ENCODE measurements around the gene KAT7.

Gene KAT7

DNA sequence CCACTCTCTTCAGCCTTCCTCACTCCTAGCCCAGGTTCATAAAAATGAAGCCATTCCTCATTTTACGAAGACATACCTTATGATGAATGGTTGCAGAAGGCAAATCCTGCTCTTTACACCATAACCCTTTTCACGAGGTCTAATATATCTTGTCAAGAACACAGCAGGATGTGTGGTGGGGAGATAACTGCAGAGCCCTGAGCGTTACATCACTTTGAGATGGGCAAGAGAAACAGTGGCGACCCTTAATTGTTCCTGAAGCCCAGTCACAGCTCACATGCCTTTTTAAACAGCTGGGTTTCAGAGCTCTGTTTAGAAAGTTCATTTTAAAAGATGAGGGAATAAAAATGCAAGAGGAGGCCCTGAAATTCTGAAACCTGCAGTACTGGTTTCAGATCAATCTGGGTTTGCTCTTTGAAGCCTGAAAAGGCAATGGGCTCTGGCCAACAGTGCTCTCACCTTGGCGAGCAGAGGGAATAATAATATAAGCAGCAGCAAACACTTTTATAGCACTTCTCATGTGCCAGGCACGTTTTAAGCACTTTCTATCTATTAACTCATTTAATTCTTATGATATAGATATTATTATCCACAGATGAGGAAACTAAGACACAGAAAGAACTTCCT is 27.4 kb upstream of the KAT7 start:
- DNase-seq, result no peak

DNA sequence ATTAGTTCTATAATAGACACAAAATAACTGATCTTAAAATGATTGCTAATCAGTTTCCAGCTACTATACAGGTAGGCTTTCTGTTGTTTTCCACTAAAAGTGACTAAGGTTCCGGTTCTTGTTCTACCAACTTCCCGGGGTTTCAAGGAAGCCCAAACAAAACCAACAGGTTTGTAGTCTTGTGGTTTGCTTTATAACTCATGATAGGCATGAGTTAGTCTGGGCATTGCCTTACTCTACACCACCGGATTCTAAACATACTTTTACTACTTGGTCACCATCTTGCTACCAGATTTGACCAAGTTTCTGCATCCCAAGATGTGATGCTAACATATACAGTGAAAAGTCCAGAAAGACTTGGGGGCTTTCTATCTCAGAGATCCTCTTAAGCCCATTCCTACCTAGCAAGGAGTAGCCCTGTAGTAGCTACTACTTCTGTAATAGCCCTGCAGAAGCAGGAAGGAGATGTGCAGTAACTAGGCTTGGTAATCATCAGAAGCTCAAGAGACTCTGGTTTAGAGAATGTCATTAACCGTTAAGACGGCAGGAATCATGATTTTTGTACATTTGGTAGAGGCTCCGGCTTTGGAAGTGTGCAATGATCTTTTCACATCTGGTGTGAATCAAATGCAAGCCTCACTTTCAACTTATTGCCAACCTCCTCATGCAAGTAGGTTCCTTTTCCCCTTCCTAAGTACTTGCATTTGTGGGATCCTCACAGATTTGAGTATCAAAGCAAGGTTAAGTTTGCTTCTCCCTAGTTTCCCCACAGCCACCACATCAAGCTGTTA is 26.1 kb upstream of the KAT7 start:
- peak in 1 of 2 experiments; percentile 18 for DNase-seq

DNA sequence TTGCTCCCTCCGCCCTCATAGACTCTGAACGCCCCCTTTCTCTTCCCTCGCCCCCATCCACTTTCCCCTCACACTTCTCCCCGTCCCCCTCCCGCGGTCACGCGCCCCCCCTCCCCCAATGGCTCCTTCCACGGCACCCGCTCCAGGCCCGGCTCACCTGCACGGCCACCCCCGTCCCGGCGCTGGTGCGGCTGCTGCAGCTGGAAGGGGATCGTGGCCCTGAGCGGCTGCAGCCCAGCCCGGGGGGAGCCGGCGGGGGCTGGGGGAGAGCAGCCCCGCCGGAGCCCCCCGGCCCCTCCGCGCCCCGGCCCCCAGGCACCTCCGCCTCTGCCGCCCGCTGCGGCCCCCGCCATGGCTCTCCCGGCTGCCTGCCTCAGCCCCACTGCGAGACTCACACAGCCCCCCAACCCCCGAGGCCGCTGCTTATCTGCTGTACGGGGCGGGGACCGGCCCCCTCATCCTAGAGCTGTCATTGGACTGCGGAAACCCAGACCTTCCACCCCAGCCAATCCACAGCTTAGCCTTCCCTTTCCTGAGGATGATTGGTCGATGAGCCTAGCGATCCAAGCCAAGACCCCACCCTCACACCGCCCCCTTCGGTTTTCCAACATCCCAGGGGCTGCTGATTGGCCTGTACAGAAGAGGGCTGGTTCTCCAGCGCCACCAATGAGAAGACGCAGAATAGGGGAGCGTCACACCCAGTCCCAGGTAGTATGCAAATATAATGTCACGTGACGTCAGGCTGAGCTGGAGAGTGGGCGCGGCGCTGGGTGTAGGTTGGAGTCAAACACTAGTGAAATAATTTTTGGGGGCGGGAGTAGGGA is 24.5 kb upstream of the KAT7 start, which contains the start of gene FAM117A:
Gene FAM117A, minus strand, starts transcription at position 397 of the 824 bp plus-strand sequence. Its CDS starts 44 bp downstream, at position 353.
- DNase-seq, result peak; percentile 99

DNA sequence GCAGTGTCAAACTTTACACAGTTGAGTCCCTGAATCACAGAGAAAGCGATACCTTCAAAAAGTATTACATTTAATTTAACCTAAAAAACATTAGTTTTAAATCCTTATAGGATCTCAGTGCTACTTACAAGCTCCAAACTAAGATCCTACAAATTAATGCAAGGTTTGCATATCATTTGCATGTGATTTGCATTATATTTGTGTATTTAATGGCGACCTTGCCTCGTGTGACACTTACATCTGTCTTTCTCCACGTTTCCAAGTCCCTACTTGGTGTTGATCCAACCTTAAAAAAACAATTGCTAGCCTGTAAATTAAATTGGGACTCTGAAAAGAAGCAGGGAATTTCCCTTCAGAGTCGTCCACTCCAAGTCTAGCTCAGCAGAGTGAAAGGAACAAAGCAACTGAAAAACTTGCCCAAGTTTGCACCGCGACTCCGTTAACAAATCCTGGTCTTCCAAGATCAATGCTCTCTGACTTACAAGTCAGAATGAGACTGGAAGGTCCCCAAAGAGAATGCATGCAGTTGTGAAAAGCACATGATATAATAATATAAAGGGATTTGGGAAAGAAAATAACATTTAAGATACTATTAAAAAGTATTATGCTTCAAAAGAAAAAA is 23.8 kb upstream of the KAT7 start:
- DNase-seq, result no peak

DNA sequence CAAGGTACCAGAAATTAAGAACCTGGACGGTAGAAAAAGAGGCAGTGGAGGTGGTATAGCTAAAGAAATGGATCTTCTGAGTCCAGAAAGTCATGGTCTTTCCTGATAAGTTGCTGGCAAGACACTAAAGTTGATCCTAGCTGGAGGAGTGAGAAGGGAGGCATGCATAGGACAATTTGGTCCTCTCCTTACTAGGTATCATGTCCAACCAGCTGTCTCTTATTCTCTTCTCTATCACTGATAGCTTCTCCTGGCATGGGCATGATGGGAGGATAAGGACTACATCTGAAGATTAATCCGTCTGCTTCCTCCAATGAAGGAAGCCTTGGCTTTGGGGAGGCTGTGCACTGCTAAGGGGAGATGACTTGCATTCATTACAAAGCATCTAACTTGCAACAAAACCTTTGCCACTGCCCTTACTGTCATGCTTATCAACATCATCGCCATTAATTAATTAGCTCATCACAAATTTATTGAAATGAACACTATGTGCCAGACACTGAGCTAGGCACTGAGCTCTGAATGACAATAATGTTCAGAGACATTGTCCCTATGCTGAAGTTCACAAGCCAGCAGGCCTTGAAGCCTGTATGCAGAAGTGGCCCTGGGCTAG is 21.5 kb upstream of the KAT7 start:
- DNase-seq, result no peak

DNA sequence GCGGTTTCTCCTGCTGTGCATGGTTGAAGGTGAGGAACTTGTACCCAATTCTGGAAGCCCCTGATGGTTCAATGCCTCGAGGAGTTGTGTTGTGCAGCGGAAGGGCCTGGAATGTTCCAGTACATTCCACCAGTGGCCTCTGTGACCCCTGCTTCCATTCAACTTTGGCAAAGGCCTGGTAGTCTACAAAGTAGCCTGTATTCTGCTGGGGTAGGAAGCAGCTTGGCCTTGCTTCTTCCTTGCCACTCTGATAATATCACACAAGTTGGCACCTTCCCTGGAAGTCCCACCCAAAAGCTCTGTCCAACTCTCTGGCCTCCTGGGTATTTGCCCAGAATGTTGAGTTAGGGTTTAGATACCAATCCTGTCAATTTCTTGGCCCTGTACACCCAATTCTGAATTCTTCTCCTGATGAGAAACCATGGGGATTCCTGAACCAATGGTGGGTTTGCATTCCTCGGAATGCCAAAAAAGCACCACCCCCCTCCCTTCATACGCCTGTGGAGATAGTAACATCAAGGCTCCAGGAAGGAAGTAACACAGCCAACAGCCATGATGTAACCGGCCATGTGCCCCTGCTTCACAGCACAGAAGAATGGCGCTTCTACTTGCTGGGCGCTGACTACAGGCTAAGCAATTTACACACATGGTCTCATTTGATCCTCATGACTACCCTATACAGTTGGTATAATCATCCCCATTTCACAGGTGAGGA is 12.8 kb upstream of the KAT7 start:
- no peak for DNase-seq

DNA sequence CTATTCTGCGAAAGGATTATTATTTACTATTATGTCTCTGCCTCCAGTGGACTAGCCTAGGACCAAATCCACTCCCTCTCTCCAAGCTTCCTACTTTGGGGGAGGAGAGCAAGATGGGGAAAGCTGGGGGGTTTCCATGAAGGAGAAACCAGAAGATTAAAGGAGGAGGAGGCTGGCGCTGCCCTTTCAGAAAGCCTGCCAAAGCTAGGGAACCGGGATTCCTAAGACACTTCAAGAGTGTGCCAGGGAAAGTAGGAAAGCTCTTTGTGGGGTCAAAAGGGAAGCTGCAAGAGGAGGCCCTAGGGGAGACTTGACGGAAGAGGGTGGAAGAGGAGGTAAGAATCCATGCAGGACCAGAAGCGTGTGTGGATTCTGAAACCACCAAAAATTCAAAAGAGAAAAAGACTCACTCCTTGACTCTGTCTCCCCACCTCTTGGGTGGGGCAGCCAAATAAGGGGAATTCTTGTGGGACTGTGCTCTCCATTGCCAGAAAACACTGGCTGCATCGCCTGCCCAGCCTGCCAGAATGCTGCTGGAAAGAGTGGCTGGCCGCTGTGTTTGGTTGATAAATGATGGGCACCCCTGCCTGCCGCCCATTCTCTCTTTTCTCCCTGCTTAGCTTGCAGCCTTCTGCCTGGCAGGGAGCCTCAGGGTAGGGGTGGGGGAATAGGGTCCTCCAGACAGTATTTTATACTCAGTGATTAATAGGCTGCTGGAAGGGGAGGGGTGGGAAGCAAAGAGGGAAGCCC is 11.8 kb upstream of the KAT7 start:
- no peak for DNase-seq

DNA sequence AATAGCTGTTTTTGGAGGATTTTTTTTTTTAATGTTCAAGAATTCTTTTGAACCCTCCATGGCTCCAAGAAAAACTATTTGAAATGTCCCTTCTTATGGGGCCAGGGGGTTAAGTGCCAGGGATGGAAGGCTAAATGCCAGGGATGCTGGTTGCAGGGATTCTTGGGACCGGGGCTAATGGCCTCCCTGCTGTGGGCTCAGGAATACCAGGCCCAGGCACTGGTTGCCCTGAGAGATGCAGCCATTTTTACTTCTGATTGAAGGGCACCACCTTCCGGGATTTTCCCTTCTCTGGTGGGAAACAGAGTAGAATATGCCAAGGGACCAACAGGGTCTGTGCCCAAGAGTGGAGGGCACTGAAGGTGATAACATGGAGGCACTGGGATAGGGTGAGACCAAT is 10.9 kb upstream of the KAT7 start:
- no peak for DNase-seq

DNA sequence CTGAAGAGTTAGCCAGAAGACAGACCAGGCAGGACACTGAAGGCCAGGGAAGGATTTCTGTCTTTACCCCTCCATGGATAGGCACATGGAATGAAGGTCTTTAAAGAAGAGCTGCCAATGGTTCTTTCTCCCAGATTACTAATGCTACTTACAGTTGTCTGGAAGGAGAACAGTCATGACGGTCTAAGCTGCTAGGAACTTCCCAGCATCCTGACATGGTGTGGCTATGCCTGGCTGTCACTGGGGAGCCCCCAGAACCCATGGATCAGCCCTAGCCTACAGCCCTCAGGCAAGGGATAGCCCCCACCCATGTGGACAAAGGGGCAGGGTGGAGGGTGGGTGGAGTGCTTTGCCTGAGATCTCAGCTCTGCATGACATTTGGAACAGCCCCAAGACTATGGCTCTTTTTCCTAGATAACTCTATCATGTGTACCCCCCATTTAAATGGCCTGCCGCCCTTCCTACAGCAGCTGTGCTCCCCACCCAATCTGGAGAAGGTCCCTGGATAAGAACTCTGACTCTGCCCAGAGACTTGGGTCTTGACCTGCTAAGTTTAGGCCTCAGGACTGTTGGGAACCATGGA is 9.2 kb upstream of the KAT7 start:
- DNase-seq, result no peak

DNA sequence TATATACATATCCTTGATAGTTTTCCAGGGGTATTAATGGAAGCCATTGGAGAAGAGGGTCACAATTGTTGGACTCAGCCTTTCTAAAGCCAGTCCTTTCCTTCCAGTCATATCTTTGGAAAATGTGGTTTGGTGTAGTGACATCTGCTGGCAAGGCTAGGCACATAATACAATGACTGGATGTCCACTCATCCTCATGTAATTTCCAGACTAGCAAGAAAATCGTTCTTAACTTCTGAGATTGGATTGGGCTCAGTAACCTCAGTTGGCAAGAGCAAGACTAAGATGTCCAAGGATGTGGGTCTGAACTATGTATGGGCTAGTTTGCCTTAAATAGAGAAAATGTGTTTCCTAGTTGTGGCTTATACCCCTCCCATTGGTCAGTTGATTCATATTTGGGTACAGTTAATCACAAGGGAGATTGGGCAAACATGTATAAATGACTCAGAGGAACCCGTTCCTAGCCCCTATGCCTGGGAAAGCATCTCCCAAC is 8.7 kb upstream of the KAT7 start:
- DNase-seq, result peak; percentile 76 to 81

DNA sequence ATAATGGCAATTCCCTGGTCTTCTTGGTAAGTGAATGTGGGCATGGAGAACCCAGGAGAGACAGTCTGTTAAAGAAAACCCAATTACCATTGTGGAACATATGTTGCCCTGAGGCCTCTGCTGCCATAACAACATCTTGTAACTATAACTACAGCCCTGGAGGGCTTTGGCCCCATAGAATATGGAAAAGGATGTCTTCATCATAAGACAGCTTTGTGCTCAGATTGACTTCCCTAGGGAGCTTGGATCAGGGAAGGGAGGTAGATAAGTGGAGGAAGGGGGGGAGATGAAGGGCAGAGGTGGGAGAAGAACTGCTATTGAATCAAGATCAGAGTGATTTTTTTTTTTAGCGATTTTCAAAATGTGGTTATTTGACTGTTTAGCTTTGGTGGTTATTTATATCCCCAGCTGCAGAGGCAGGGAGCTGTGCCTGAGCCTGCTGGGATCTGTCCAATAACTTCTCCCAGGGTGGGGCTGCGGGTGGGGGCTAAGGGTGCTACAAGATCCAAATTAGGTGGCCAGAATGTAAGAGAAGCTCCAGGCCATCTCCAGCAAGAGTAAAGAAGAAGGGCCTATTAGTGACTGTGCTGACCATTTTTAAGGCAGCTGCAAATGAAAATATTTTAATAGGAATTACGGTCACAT is 5.3 kb upstream of the KAT7 start:
- no peak for DNase-seq

DNA sequence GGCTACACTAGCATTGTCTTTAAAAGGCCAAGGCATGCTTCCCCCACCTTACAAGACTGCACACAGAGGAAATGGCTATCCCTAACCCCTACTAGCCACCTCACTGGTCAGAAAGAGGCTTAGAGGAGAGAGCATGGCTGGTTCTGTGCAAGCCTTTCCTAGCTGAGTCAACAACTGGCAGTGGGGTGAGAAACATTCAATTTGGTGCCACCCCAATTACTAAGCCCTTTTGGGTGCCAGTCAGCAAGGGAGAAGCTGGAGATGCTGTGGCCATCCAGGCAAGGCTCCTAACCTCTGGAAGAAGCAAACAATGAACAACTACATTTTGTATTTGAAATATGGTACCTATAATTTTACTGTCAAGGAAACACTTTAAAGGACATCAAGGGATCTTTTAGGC is 4.7 kb upstream of the KAT7 start:
- no peak for DNase-seq

DNA sequence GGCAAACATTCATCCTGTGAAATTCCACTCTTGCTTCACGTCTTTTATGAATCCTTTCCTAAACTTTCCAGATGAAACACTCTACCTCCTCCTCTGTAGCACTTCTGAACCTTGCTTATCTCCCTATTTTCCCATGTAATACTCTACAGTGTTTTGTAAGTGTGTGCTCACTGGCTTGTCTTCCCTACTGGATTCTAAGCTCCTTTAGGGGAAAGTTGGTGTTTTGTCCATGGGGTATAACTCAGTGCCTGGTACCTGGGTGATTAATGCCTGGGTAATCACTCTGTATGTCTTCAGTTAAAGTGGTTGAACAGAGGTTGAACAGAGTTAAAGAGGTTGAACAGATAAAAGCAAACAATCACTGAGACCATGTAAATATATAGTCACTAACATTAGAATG is 3.8 kb upstream of the KAT7 start:
- DNase-seq, result no peak

DNA sequence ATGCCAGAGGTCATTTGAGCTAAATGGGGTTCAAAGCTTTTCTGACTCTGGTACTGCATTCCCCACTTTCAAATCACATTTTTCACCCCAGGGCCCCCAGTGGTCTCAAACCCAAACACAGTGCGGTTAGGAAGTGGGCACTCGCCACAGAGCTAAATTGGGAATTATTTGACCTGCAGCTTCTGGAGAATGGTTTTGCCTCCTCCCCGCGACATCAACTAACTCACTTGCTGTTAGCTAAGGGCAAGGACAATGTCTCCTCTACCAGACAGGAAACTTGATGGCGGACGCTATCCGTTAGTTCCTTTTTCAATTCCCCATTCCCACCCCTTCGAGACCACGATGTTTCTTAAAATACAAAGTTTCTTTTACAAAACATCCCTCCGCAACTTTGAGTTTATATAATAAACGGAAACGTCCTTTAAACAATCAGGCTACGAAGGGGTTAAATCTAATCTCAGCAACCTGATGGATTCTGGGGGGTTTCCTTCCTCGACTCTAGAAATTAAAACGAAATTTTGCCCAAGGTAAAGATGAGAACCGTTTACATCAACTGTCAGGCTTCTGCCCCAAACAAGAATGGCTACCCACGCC is 500 bp upstream of the KAT7 start:
- no peak for DNase-seq

DNA sequence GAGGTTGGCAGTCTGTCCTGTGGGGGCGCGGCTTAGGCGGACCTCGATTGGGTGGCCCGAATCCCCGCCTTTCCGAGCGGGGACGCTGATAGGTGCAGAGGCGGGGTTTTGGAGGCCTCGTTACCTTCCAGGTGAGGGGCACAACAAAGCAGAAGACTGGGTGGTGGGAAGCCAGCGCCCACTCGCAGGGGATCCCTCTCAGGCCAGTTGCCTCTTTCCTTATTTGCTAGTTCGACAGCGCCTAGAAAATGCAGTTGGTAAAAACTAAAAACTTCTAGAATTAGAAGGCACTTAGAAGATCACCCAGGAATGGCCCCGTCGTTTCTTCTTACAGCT is 730 bp downstream of the KAT7 start:
- no peak for DNase-seq

DNA sequence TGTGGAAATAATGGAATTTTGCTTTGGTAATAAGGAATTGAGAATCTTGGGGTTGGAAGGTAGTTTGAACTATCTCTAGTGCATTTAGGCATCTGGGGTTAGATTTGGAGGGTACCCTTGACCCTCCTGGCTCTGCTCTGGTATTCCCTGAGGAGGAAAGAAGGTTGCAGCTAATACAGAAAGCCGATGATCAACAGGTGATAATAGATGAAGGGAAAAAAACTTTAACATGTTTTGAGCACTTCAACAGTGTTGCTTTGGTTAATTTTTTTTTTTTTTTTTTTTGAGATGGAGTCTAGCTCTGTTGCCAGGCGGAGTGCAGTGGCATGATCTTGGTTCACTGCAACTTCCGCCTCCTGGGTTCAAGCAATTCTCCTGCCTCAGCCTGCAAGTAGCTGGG is 4.8 kb downstream of the KAT7 start:
- no peak for DNase-seq

DNA sequence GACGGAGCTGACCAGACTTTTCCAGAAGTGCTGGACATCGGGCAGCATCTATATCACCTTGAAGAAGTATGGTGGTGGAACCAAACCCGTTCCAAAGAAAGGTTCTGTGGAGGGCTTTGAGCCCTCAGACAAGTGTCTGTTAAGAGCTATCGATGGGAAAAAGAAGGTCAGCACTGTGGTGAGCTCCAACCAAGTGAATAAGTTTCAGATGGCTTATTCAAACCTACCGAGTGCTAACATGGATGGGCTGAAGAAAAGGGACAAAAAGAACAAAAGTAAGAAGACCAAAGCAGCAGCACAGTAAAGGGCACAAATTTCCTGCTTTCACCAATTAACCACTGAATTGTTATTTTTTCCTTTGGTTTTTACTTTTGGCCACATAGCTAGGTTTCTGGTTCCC is 6.9 kb downstream of the KAT7 start:
- no peak for DNase-seq

DNA sequence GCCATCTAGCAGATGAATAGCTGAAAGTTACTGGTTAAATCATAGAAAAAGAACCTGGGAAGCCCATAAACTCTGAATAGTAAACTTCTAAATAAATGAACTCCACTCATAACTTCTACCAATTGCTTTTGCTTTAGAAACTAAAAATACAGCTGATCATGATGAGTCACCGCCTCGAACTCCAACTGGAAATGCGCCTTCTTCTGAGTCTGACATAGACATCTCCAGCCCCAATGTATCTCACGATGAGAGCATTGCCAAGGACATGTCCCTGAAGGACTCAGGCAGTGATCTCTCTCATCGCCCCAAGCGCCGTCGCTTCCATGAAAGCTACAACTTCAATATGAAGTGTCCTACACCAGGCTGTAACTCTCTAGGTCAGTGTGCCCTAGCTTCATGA is 9.7 kb downstream of the KAT7 start:
- DNase-seq, result no peak

DNA sequence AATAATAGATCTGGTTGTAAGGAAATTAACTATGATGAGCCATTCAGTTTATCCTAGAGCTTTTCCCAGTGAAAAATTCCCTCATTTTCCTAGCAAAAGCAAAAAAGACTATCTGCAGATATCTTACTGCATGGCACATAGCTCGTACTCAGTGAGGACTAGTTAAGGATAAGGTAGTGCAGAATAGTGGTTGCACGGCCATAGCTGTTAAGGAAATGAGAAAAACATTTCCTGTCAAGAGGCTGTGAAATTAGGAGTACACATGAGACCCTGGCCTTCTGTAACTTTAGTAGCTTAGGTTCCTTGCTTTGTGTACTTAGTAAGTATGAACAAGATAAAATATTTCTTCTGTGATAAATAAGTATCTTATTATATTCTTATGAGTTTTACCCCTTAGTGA is 10.3 kb downstream of the KAT7 start:
- no peak for DNase-seq

DNA sequence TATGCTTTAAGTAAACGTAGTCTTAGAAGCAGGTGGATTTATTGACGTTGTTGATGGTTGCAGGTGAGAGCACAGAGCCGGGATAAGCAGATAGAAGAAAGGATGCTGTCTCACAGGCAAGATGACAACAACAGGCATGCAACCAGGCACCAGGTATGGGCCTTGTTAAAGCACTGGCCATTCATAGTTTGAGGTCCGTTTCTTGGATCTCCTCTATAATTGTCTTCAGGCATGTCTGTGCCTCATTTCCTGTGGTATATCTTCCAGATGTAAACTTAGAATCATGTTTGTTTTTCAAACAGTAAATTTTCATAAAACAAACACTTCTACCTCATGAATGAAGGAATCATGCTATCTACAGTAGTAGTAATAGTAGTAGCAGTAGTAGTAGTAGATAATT is 20.6 kb downstream of the KAT7 start:
- DNase-seq, result no peak
